Ovary (tissue), 3 donors: ENCODE measurements around the gene EVX1.

Source experiments
- POLR2A ChIP-seq: fragments of 450-650 bp; IDR thresholded peaks from one replicate; pipeline ENCODE4 v1.6.1; 2017; ENCODE audit warnings: antibody characterized with exemption, mild to moderate bottlenecking, moderate library complexity
- TF ChIP-seq, protein P1 (sequence below), 3 donors: fragments of 450-650 bp in 2 of 3; fragments of 200-600 bp in 1 of 3; IDR thresholded peaks; one replicate each; pipeline versions ENCODE4 v1.5.1 to v1.8.0; 2016 to 2022; ENCODE audit warnings: antibody characterized with exemption in 3 of 3, mild to moderate bottlenecking in 1 of 3
- donor health status: DM: no; HTN: no; CAD: no.

DNA sequence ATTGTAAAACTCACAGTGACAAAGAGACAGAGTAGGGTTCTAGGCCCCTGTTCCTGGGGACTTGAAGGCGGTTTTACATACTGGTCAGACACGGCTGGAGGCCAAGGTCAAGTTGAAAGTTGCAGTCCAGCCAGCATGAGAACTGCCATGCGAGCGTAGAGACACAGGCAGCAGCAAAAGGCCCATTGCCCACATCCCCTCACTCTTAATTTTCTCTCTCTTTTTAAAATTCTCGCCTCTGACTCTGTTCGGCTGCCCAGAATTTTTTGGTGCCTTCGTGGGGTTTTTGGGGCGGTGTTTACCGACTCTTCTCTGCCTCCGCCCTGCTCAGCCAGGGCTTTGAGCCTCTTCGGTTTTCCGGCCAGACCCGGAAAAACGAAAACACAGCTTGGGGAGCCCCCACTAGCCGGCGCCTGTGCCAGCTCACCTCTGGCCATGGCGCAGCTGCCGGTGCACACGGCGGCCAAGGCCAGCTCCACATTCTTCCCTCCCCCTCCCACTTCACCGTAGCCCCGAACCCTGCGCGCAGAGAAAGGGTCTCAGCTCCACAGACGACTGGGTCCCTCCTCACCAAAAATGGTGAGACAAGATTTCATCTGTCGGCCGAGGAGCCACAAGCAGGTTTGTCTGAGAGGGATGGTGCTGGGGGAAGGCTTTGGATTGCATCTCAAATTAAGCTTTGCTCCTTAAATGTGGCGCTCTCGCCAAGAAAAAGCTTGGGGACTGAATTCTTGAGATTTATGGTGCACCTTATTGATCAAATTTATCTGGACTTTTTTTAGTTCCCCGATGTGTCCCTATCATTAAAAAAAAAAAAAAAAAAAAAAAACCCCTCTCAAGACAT is 40.4 kb upstream of the EVX1 start:
- TF ChIP-seq, protein P1, sequence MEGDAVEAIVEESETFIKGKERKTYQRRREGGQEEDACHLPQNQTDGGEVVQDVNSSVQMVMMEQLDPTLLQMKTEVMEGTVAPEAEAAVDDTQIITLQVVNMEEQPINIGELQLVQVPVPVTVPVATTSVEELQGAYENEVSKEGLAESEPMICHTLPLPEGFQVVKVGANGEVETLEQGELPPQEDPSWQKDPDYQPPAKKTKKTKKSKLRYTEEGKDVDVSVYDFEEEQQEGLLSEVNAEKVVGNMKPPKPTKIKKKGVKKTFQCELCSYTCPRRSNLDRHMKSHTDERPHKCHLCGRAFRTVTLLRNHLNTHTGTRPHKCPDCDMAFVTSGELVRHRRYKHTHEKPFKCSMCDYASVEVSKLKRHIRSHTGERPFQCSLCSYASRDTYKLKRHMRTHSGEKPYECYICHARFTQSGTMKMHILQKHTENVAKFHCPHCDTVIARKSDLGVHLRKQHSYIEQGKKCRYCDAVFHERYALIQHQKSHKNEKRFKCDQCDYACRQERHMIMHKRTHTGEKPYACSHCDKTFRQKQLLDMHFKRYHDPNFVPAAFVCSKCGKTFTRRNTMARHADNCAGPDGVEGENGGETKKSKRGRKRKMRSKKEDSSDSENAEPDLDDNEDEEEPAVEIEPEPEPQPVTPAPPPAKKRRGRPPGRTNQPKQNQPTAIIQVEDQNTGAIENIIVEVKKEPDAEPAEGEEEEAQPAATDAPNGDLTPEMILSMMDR (IDR thresholded peaks at IDR 0.05): no peak
- TF ChIP-seq POLR2A: no peak
